Stimulated activated naive CD8-positive, alpha-beta T cell treated with anti-CD3 and anti-CD28 coated beads, Interleukin-15, amount 100 ng/mL, for 72 hours (primary cell): ENCODE results near the gene BSCL2.
"Not testable (repeated sequence)": the region's sequence is repeated elsewhere in the genome, so short reads cannot be mapped to it uniquely, and the experiment has no call there.

ENCODE experiments used
- ATAC-seq: fragments of 150-1000 bp; cut with Tn5 transposase; 2 replicates; pipeline ENCODE4 v1.10.0; 2021; ENCODE audit warnings: mild to moderate bottlenecking, moderate library complexity
- DNase-seq, 2 donors: peaks; one replicate each; pipeline ENCODE4 v3.0.0; 2021 to 2022
- H3K27ac Mint-ChIP-seq, 2 donors: one replicate each; pipeline ENCODE4 v1.8.0; 2022; ENCODE audit warnings: mild to moderate bottlenecking in 2 of 2, mixed read lengths in 2 of 2, moderate library complexity in 2 of 2
- H3K27me3 Mint-ChIP-seq: one replicate; pipeline ENCODE4 v1.8.0; 2022; ENCODE audit warnings: mixed read lengths
- H3K4me1 Mint-ChIP-seq: one replicate; pipeline ENCODE4 v1.8.0; 2022; ENCODE audit warnings: mild to moderate bottlenecking, mixed read lengths
- H3K4me3 Mint-ChIP-seq, 2 donors: one replicate each; pipeline ENCODE4 v1.8.0; 2022; ENCODE audit warnings: mild to moderate bottlenecking in 2 of 2, mixed read lengths in 2 of 2, moderate library complexity in 1 of 2
- H3K9me3 Mint-ChIP-seq, 2 donors: one replicate each; pipeline ENCODE4 v1.8.0; 2022; ENCODE audit warnings: mixed read lengths in 2 of 2

BSCL2 gene

GRCh38 chr11:62708392-62708791 is 1.2 kb upstream of the BSCL2 start:
- ATAC-seq (no peak), DNase-seq (no peak)
- H3K27ac Mint-ChIP-seq: peak overlapping the region; percentile 93 to 97
- H3K9me3 Mint-ChIP-seq: no peaks in the 10 kb centered on the region
- H3K27me3 Mint-ChIP-seq: no peaks in the 10 kb centered on the region
- peak overlapping the region; percentile 86 to 93 for H3K4me3 Mint-ChIP-seq
- H3K4me1 Mint-ChIP-seq: peaks cover 68% of the 10 kb centered on the region

GRCh38 chr11:62706850-62707247 is 375 bp downstream of the BSCL2 start:
- peaks cover 60% of the 10 kb centered on the region for H3K4me1 Mint-ChIP-seq
- no peaks in the 10 kb centered on the region for H3K27me3 Mint-ChIP-seq
- ATAC-seq: no peak
- no peaks in the 10 kb centered on the region for H3K9me3 Mint-ChIP-seq
- H3K27ac Mint-ChIP-seq: peak overlapping the region; percentile 12 to 84
- H3K4me3 Mint-ChIP-seq: peak overlapping the region; percentile 95 to 96
- DNase-seq: no peak

- Mint-ChIP-seq H3K4me1 (peaks cover 60% of the 10 kb centered on the region), H3K4me3 (peak overlapping the region; percentile 95 to 96), H3K27me3 (no peaks in the 10 kb centered on the region), H3K27ac (peak overlapping the region; percentile 77 to 90), H3K9me3 (no peaks in the 10 kb centered on the region)
- DNase-seq (peak; percentile 91 to 92), ATAC-seq (peak; percentile 79)
Observed at GRCh38 chr11:62705880-62706849, 1.1 kb downstream of the BSCL2 start.

GRCh38 chr11:62705413-62705812 is 1.8 kb downstream of the BSCL2 start:
- Mint-ChIP-seq H3K27ac (peak overlapping the region in 1 of 2 donors; percentile 90), H3K27me3 (no peaks in the 10 kb centered on the region), H3K9me3 (no peaks in the 10 kb centered on the region), H3K4me3 (peak overlapping the region; percentile 95 to 96), H3K4me1 (peaks cover 56% of the 10 kb centered on the region)
- no peak for ATAC-seq
- DNase-seq: no peak

DNA sequence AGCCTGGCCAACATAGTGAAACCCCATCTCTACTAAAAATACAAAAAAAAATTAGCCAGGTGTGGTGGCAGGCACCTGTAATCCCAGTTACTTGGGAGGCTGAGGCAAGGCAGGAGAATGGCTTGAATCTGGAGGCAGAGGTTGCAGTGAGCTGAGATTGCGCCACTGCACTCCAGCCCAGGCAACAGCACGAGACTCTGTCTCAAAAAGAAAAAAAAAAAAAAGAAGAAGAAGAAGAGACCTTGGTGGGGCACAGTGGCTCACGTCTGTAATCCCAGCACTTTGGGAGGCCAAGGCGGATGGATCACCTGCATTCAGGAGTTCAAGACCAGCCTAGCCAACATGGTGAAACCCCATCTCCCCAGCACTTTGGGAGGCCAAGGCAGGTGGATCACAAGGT is 3.3 kb downstream of the BSCL2 start:
- not testable (repeated sequence) for H3K9me3 Mint-ChIP-seq, H3K27ac Mint-ChIP-seq, ATAC-seq, DNase-seq, H3K4me3 Mint-ChIP-seq, H3K27me3 Mint-ChIP-seq
- H3K4me1 Mint-ChIP-seq: peaks cover 45% of the 10 kb centered on the region

DNA sequence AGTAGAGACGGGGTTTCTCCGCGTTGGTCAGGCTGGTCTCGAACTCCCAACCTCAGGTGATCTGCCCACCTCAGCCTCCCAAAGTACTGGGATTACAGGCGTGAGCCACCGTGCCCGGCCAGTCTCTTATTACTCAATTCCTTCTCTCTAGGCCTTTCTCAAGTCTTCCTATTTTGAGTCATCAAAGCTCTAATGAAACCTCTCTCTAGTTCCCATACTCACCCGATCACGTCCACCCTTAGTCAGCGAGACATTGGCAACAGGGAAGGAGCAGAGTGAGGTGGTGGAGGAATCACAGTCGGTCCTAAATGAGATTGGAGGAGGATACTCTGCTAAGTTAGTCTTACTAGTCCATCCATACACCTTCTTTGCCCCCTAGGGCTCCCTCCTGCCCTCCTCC is 5.0 kb downstream of the BSCL2 start:
- DNase-seq (no peak), ATAC-seq (no peak)
- H3K27ac Mint-ChIP-seq: no peak overlapping the region
- no peaks in the 10 kb centered on the region for H3K9me3 Mint-ChIP-seq
- no peaks in the 10 kb centered on the region for H3K27me3 Mint-ChIP-seq
- peaks cover 29% of the 10 kb centered on the region for H3K4me1 Mint-ChIP-seq
- no peak overlapping the region for H3K4me3 Mint-ChIP-seq

- DNase-seq (peak; percentile 70), ATAC-seq (peak; percentile 88)
- no peaks in the 10 kb centered on the region for H3K27me3 Mint-ChIP-seq
- H3K4me1 Mint-ChIP-seq: peaks cover 9% of the 10 kb centered on the region
- no peak overlapping the region for H3K4me3 Mint-ChIP-seq
- H3K9me3 Mint-ChIP-seq: no peaks in the 10 kb centered on the region
- no peak overlapping the region for H3K27ac Mint-ChIP-seq
Observed at GRCh38 chr11:62694455-62695167, 12.6 kb downstream of the BSCL2 start.

DNA sequence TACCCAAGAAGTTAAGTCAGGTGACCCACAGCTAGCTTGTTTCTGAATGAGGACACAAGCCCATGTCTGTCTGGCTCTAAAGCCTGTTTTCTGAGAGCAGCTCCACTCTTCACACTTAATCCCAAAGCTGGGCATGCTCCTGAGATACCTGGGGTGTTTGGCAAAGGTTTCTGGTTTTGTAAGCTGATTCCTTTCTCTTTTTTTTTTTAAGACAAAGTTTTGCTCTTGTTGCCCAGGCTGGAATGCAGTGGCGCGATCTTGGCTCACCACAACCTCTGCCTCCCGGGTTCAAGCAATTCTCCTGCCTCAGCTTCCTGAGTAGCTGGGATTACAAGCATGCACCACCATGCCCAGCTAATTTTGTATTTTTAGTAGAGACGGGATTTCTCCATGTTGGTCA is 13.6 kb downstream of the BSCL2 start:
- not testable (repeated sequence) for H3K4me1 Mint-ChIP-seq, ATAC-seq, H3K4me3 Mint-ChIP-seq, DNase-seq, H3K9me3 Mint-ChIP-seq, H3K27me3 Mint-ChIP-seq, H3K27ac Mint-ChIP-seq

- Mint-ChIP-seq H3K27ac (no peak within 1 kb of the TSS), H3K9me3 (no peaks in the 10 kb centered on the region), H3K4me1 (peaks cover 8% of the 10 kb centered on the region), H3K4me3 (no peak within 1 kb of the TSS), H3K27me3 (peaks cover 12% of the 10 kb centered on the region)
- ATAC-seq: no peak
- no peak for DNase-seq
Observed at GRCh38 chr11:62689421-62690183, 17.6 kb downstream of the BSCL2 start, which contains the start of gene LRRN4CL. Gene LRRN4CL (minus strand): TSS chr11:62689530. CDS start chr11:62688508, 1,022 bp downstream.

DNA sequence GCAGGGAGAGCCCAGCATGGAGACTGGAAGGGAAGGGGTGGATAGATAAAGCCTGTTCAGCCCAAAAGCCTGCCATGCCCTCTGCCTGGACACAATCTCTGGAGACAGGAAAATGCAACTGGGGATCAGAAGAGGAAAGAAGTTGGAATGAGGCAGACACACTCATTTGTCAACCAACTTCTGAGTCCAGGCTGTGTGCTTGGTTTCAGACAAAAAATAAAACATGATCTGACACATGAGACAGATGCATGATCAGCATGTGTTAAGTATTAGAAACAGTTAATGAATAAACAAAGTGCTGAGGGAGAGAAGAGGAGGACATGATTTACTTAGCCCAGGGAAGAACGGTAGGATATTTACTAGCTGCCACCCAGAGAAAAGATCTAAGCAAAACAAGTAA is 18.7 kb downstream of the BSCL2 start:
- H3K27ac Mint-ChIP-seq: no peak overlapping the region

GRCh38 chr11:62687508-62688396 is 19.5 kb downstream of the BSCL2 start:
- Mint-ChIP-seq H3K4me1 (peaks cover 6% of the 10 kb centered on the region), H3K27me3 (peaks cover 12% of the 10 kb centered on the region), H3K4me3 (peak overlapping the region in 1 of 2 donors; percentile 15), H3K27ac (peak overlapping the region in 1 of 2 donors; percentile 83), H3K9me3 (no peaks in the 10 kb centered on the region)
- ATAC-seq: peak; percentile 35
- DNase-seq: no peak

More for the DNA sequence above, 18.7 kb downstream of the BSCL2 start:
- DNase-seq (no peak), ATAC-seq (no peak)
- Mint-ChIP-seq H3K4me3 (no peak overlapping the region), H3K9me3 (no peaks in the 10 kb centered on the region), H3K4me1 (peaks cover 6% of the 10 kb centered on the region), H3K27me3 (peaks cover 12% of the 10 kb centered on the region)

GRCh38 chr11:62682518-62682917 is 24.7 kb downstream of the BSCL2 start:
- H3K27me3 Mint-ChIP-seq: no peaks in the 10 kb centered on the region
- no peak for ATAC-seq
- H3K4me1 Mint-ChIP-seq: peaks cover 28% of the 10 kb centered on the region

DNA sequence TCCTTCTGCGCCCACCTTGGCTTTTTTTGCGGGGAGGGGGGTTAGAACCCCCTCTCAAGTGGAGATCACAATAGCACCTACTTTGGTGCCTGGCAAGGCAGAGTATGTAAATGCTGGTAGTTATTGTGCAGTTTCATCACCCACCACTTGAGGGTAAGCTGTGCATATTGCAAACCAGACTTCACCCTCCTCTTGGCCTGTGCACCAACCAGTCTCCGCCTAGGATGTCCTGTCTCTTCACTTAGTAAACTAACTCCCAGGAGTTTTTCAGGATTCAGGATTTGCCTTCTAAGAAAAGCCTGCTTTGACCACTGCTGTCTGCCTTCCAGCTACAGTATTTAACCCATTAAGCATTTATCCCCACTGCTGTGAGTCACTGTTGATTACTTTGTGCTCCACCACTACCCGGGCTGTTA is 26.4 kb downstream of the BSCL2 start:
- H3K9me3 Mint-ChIP-seq: no peaks in the 10 kb centered on the region
- H3K27ac Mint-ChIP-seq: peak overlapping the region; percentile 79 to 83
- peaks cover 44% of the 10 kb centered on the region for H3K4me1 Mint-ChIP-seq
- no peaks in the 10 kb centered on the region for H3K27me3 Mint-ChIP-seq
- ATAC-seq (peak; percentile 90), DNase-seq (peak; percentile 32 to 53)
- peak overlapping the region; percentile 37 to 42 for H3K4me3 Mint-ChIP-seq

More at GRCh38 chr11:62682518-62682917, 24.7 kb downstream of the BSCL2 start:
- H3K27ac Mint-ChIP-seq: no peak overlapping the region
- no peak for DNase-seq
- no peaks in the 10 kb centered on the region for H3K9me3 Mint-ChIP-seq
- H3K4me3 Mint-ChIP-seq: no peak overlapping the region
